Progenitor cell of endocrine pancreas (in vitro differentiated cells): ENCODE results near the gene FGFRL1. TPM values are rescaled to one million over a fixed set of nuclear protein-coding genes. Genes with fewer than 3 reads are reported as not detected.

ENCODE experiments used
- DNase-seq: peaks from one replicate; pipeline ENCODE4 v3.0.0; 2021; ENCODE audit warnings: low spot score; ENCODE audit not compliant: unreplicated experiment
- H3K27ac Mint-ChIP-seq: 2 replicates; pipeline ENCODE4 v1.8.0; 2021; ENCODE audit warnings: mild to moderate bottlenecking, moderate library complexity, mixed read lengths
- H3K27me3 Mint-ChIP-seq: 2 replicates; pipeline ENCODE4 v1.8.0; 2021; ENCODE audit warnings: mixed read lengths
- H3K36me3 Mint-ChIP-seq: 2 replicates; pipeline ENCODE4 v1.8.0; 2022; ENCODE audit warnings: mixed read lengths; ENCODE audit not compliant: insufficient read depth
- H3K4me1 Mint-ChIP-seq: 2 replicates; pipeline ENCODE4 v1.8.0; 2021; ENCODE audit warnings: low read depth, mixed read lengths
- H3K4me3 Mint-ChIP-seq: 2 replicates; pipeline ENCODE4 v1.8.0; 2021; ENCODE audit warnings: low read depth, mild to moderate bottlenecking, moderate library complexity, mixed read lengths
- H3K9me3 Mint-ChIP-seq: 2 replicates; pipeline ENCODE4 v1.8.0; 2021; ENCODE audit warnings: low read depth, mixed read lengths
- total RNA-seq: library from RNA; stranded (reverse); gene quantifications from 2 replicates; pipeline ENCODE4 v1.2.1, GENCODE V29; 2021
- TF ChIP-seq, protein P1 (sequence below): fragments of 200-600 bp; sonication (generic); IDR thresholded peaks from one replicate; pipeline ENCODE4 v1.5.0; 2021; ENCODE audit warnings: antibody characterized with exemption, mild to moderate bottlenecking; ENCODE audit not compliant: unreplicated experiment

The FGFRL1 gene
- total RNA-seq, 1 donor from 2014 or later = 126 TPM

DNA sequence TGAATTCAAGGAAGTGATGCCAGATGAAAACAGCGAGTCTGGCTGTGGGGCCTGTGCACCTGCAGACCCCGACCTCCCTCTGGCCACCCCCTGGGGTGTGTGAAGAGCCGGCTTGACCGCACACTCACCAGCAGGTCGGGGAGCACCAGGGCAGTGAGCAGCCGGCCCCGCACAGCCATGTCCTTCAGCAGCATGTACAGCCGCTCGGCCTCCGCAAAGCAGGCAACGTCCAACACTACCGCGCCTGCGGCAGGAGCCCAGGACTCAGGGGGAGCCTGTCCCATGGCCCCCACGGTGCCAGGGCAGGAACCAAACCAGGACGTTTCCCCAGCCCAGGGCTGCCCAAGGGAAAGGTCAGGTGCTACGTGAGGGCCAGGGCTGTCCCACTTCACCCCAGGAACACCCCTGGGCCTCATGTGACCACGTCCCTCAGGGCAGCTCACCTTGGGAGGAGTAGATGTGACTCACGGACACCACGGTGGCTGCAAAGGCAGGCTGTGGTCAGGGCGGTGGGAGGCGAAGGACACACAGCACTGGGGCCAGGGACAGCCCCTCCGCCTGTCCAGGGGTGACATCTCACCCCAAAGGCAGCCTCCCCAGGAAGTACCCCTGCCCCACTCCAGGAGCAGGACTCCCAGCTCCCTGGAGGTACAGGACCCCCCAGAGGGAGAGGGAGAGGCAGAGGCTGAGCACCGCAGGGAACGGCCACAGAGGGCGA lies 46.2 kb upstream of the FGFRL1 start:
- Mint-ChIP-seq H3K27me3 (no peaks in the 10 kb centered on the region), H3K9me3 (no peaks in the 10 kb centered on the region), H3K4me3 (no peak overlapping the region), H3K36me3 (peaks cover 1% of the 10 kb centered on the region), H3K4me1 (no peaks in the 10 kb centered on the region), H3K27ac (no peak overlapping the region)
- TF ChIP-seq, protein P1, sequence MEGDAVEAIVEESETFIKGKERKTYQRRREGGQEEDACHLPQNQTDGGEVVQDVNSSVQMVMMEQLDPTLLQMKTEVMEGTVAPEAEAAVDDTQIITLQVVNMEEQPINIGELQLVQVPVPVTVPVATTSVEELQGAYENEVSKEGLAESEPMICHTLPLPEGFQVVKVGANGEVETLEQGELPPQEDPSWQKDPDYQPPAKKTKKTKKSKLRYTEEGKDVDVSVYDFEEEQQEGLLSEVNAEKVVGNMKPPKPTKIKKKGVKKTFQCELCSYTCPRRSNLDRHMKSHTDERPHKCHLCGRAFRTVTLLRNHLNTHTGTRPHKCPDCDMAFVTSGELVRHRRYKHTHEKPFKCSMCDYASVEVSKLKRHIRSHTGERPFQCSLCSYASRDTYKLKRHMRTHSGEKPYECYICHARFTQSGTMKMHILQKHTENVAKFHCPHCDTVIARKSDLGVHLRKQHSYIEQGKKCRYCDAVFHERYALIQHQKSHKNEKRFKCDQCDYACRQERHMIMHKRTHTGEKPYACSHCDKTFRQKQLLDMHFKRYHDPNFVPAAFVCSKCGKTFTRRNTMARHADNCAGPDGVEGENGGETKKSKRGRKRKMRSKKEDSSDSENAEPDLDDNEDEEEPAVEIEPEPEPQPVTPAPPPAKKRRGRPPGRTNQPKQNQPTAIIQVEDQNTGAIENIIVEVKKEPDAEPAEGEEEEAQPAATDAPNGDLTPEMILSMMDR = no peak
- no peak for DNase-seq

DNA sequence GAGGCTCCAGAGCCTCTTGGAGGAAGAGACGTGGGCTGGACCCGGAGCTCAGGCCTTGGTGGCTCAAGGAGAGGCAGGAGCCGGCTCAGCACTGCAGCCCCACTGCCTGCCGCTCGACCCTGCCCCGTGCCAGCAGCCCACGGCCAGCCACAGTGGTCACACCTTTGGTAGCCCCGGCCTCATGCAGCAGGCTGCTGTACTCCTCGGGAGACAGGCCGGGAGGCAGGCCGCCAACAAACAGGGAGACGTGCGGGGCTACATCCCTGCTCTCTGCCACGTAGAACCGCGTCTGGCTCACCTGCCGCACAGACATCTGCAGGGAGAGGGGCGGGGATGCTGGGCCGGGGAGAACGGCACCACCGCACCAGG lies 45.7 kb upstream of the FGFRL1 start:
- H3K4me3 Mint-ChIP-seq = no peak overlapping the region

DNA sequence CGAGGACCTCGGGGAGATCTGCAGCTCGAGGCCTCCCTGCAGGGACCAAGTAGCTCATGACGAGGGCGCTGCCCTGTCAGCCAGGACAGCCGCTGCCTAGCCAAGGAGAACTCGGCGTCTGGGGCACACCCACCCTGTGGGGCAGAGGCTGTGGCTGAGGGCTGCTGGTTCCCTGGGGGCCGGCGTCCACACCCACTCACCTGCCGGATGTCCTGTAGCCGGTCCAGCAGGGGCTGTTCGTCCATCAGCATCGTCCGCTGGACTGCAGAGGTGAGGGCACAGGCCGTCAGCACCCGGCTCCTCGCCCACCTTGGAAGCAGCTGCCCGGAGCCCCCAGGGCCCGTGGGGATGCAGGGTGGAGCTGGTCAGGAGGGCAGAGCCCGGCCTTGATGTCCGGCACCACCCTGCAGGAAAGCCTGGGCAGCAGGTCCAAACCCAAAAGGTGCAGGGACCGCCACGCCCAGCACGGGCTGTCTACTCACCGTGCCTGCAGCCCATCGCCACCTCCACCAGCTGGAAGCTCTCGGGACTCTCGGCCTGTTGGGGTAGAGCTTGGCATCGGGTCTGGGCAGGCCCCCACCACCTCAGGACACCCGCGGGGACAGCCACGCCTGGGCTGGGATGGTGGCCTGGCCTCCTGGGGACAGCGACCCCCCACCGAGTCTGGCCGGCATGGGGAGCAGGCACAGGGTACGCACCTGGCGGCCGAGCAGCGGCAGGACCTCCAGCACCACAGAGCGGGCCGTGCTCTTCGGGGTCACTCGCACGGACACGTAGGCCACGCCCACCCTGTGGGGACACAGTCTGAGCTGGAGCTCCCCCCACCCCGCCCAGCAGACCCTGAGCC lies 44.9 kb upstream of the FGFRL1 start:
- H3K4me1 Mint-ChIP-seq = no peaks in the 10 kb centered on the region
- peaks cover 1% of the 10 kb centered on the region for H3K36me3 Mint-ChIP-seq
- TF ChIP-seq, protein P1 = no peak
- no peaks in the 10 kb centered on the region for H3K9me3 Mint-ChIP-seq
- H3K27me3 Mint-ChIP-seq = peaks cover 4% of the 10 kb centered on the region
- DNase-seq = no peak
- no peak overlapping the region for H3K4me3 Mint-ChIP-seq
- H3K27ac Mint-ChIP-seq = no peak overlapping the region

More for the DNA sequence above, 45.7 kb upstream of the FGFRL1 start:
- no peak for DNase-seq
- H3K36me3 Mint-ChIP-seq = peaks cover 1% of the 10 kb centered on the region
- H3K27me3 Mint-ChIP-seq = peaks cover 3% of the 10 kb centered on the region
- H3K9me3 Mint-ChIP-seq = no peaks in the 10 kb centered on the region
- no peak overlapping the region for H3K27ac Mint-ChIP-seq
- TF ChIP-seq, protein P1 = no peak
- H3K4me1 Mint-ChIP-seq = no peaks in the 10 kb centered on the region

DNA sequence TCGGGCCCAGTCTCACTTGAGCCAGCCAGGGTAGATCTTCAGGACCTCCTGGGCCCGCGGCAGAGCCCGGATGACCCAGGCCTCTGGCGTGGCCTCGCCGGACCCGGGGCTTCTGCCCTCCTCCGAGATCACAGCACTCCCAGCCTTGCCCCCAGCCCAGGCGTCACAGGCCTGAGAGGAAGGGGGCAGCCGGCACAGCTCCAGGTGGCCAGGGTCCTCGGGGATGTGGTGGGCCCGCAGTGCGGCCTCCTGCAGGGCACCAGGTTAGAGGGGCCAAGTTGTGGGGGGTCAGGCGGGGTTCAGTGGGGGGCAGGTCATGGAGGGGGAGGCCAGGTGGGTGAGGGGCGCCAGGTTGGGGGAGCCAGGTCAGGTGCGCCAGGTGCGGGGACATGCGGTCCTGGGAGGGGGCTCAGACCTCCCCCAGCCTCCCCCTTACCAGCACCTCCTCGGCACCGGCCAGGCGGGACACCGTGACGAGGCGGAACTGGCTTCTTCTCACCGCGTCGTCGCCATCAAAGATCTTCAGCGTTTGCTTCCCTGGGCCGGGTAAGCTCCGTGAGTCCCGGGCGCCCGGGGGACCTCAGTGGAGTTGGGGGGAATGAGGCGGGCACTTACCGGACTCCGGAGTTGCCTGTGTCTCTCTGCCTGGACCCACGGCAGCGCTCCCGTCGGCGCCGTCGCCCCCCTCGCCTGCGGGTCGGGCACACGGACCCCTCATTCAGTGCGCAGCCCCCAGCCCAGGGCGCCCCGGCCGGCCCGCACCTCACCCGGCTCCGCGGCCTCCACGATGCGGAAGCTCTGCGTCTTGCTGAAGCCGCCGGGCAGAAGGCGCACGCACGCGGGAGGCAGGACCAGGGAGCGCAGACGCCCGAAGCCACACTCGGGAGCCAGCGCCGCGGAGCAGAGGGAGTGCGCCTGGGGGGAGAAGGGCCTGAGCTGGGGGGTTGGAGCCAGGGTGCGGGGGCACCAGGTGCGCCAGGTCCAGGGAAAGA lies 44.0 kb upstream of the FGFRL1 start:
- H3K9me3 Mint-ChIP-seq = no peaks in the 10 kb centered on the region
- H3K27me3 Mint-ChIP-seq = peaks cover 4% of the 10 kb centered on the region
- H3K4me1 Mint-ChIP-seq = no peaks in the 10 kb centered on the region
- DNase-seq = no peak
- H3K27ac Mint-ChIP-seq = no peak overlapping the region
- H3K36me3 Mint-ChIP-seq = peaks cover 1% of the 10 kb centered on the region
- TF ChIP-seq, protein P1 = no peak
- no peak overlapping the region for H3K4me3 Mint-ChIP-seq

DNA sequence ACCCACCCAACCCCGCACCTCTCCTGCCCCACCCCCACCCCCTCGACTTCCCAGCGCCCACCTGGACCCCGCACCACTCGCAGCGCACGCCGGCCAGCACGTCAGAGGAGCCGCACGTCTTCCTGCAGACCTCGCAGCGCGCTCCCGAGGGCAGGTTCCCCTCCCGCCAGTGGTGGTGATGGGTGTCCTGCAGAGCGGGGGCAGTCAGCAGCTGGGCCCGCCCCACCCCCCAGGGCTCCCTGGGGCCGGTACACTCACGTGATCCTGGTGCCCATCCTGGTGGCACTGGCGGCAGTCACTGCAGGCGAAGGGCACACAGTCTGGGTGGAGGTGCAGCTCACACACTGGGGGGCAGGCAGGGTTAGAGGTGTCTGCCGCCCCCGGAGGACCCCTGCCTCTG lies 43.2 kb upstream of the FGFRL1 start:
- Mint-ChIP-seq H3K4me3 (no peak overlapping the region), H3K36me3 (peaks cover 1% of the 10 kb centered on the region), H3K27me3 (peaks cover 4% of the 10 kb centered on the region), H3K27ac (no peak overlapping the region), H3K9me3 (no peaks in the 10 kb centered on the region), H3K4me1 (no peaks in the 10 kb centered on the region)
- TF ChIP-seq, protein P1 = no peak
- DNase-seq = no peak
